ENCODE data around the gene CLEC2L.

CLEC2L gene

DNA sequence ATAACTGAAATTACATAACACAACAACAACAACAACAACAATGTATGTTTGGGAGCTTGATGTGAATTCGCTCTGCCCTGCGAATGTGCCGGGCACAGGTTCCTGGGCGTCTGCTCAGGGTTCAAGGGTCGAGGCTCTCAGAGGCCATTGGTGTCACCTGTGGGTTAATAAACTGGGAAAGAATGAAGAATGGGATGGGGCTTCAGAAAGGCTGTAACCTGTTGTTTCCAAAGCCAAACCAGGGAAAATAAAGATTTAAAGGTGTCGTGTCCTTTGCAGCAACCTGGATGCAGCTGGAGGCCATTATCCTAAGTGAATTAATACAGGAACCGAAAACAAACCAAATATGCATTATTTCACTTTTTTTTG lies 22.7 kb upstream of the CLEC2L start:
- DNase-seq (ENCODE audit: low spot score), result no peak
- no peak for TF ChIP-seq CTCF (IDR thresholded peaks at IDR 0.05; ENCODE audit: extremely low read depth, missing control alignments)

GRCh38 chr7:139502226-139502625 lies 21.3 kb upstream of the CLEC2L start:
- DNase-seq (ENCODE audit: low spot score), result no peak
- no peak for TF ChIP-seq CTCF (IDR thresholded peaks at IDR 0.05; ENCODE audit: extremely low read depth, missing control alignments)

DNA sequence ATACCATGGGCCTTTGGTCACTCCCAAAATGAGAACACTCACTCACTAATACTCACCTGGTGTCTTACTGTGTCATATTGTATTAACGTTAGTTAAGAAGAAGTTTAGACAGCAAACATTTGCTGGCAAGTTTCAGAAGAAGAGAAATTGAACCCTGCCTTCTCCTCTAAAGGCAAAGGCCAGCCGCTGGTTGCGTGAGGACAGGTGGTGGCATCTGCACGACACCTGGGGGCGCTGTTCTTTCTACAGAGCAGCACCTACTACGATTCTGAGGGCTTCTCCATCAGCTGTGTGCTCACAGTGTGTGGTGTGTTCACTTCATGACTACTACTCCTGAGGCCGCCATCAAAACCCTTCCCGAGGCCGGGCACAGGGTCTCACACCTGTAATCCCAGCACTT lies 17.9 kb upstream of the CLEC2L start:
- no peak for DNase-seq (ENCODE audit: low spot score)
- no peak for TF ChIP-seq CTCF (IDR thresholded peaks at IDR 0.05; ENCODE audit: extremely low read depth, missing control alignments)

DNA sequence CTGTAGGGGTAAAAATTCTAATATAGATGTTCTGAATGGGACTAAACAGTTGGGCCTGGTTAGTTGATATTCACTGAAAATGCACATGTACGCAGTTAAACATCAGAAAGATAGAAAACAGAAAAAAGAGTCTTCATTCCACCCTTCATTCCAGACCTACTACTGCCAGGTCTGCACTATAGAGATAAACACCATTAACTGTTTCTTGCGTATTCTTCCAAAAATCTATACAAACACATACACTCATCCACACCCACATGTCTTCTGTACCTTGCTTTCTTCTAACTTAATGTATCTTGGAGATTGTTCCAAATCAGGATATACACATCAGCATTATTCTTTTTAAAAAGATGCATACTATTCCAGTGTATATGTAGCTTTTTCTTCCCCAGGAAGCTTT lies 13.9 kb upstream of the CLEC2L start:
- no peak for DNase-seq (ENCODE audit: low spot score)
- no peak for TF ChIP-seq CTCF (IDR thresholded peaks at IDR 0.05; ENCODE audit: extremely low read depth, missing control alignments)

GRCh38 chr7:139511315-139511714 lies 12.2 kb upstream of the CLEC2L start:
- TF ChIP-seq CTCF (IDR thresholded peaks at IDR 0.05; ENCODE audit: extremely low read depth, missing control alignments), result no peak
- no peak for DNase-seq (ENCODE audit: low spot score)

DNA sequence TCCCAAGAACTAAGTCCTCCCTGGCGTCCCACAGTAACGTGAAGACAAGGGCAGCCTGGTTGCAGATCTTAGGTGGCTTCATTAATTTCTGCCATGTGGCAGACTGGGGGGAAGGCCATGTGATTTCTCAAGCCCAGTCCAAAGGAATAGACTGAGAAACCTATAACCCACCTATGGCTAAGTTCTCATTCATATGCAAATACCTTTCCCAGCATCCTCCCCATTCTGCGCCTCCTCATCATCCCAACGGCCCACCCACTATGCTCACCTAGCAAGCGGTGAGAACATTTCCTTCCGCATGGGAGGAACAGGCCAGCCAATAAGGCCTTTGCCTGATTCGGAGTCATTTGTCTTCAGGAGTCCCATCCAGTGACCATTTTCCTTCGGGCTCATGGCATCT lies 8.2 kb upstream of the CLEC2L start:
- DNase-seq (ENCODE audit: low spot score), result no peak
- TF ChIP-seq CTCF (IDR thresholded peaks at IDR 0.05; ENCODE audit: extremely low read depth, missing control alignments), result no peak

GRCh38 chr7:139521439-139521838 lies 2.0 kb upstream of the CLEC2L start:
- no peak for TF ChIP-seq CTCF (IDR thresholded peaks at IDR 0.05; ENCODE audit: extremely low read depth, missing control alignments)
- DNase-seq (ENCODE audit: low spot score), result no peak
